ENCODE measurements around the gene TIMP1. TPM values are rescaled to one million over a fixed set of nuclear protein-coding genes. Genes with fewer than 3 reads are reported as not detected.
A peak's percentile ranks its signal among the peaks of the same experiment; 100 is the strongest.

The TIMP1 gene
- total and polyA plus RNA-seq, 10 of the 15 experiments (the other 5 are each of a cell fraction or from before 2014, with no cell fraction given): 101 to 341 (median 134) TPM

DNA sequence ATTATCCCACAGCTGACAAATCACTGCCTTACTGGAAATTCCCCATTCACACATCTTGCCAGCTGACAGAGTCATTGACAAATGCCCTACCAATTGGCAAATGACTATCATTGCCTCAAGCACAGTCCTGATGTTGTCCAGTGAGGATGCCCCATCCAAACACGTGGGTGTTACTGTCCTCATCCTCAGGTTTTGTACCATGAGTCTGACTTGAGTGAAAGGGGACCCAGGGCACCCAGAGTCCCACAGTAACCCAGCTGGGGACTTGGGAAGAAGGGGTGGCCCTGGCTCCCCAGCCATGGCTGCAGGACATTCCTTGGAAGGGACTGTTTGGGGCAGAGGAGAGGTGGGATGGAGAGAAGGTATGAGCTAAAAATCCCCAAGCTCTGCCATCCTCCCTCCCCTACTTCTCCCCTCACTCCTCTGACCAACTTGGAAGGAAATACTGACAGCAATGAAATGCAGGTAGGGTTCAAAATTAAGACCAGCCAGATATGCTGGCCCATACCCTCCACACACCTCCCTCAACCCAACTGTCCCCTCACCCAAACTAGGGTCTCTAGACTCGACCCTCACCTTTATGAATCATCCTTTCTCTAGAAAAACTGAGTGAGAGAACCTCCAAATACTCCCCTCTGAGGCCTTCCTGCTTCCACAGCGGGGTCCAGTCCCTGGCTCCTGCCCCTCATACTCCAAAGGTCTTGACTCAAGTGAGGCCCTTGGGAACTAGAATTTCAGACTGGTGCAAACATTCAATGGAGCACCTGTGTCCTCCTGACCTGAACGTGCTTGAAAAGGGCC lies 5.1 kb downstream of the TIMP1 start:
- DNase-seq (ENCODE audit: low read depth, low spot score): no peak
- WGBS (ENCODE audit: insufficient coverage, insufficient replicate concordance, low lambda C conversion rate, missing lambda C conversion rate): 17% methylated on average over 4 of the region's 4 CpGs
- BruUV-seq (replicated peaks): no TSS peak
- Histone ChIP-seq H3K4me3 (no peak overlapping the region), H3K27me3 (replicated peaks in 1 of 2; ENCODE audit: control insufficient read depth in 2 of 2, insufficient read depth in 2 of 2, low read length in 1 of 2) (no peaks in the 10 kb centered on the region), H3K9me3 (replicated peaks; ENCODE audit: control insufficient read depth, insufficient read depth, low read length) (no peaks in the 10 kb centered on the region), H3K79me2 (ENCODE audit: control insufficient read depth, insufficient read depth, low read length) (no peaks in the 10 kb centered on the region; the same call in 1 of the 2 replicates), H3K27ac (ENCODE audit: control insufficient read depth, insufficient read depth) (no peak overlapping the region), H3K36me3 (ENCODE audit: control insufficient read depth in 2 of 2, insufficient read depth in 2 of 2, low read length in 1 of 2) (no peaks in the 10 kb centered on the region), H3K4me1 (ENCODE audit: control insufficient read depth, insufficient read depth, low read length) (no peaks in the 10 kb centered on the region), H4K20me1 (ENCODE audit: control insufficient read depth, insufficient read depth) (no peaks in the 10 kb centered on the region), H3K9ac (ENCODE audit: control insufficient read depth, insufficient read depth, low read length) (no peak overlapping the region), H2AFZ (ENCODE audit: control insufficient read depth, low read depth, low read length) (no peak overlapping the region), H3K4me2 (ENCODE audit: control insufficient read depth, insufficient read depth) (no peak overlapping the region)
- intact Hi-C loops (cut with micrococcal nuclease; ENCODE audit: unreplicated experiment) (no loop called here), in situ Hi-C loops (cut with MboI) (no loop called here)
- FAIRE-seq: no peak
- ChIA-PET POLR2A (no interaction called here), RAD21 (ENCODE audit: unreplicated experiment) (no interaction called here), CTCF (no interaction called here), SMC1A (ENCODE audit: uncharacterized antibody, unreplicated experiment) (interaction anchor here (1.1 kb wide), 1 partner anchor 30 kb away, joined by 3 read pairs; no protein-coding TSS in a partner anchor)
- ATAC-seq: peak; percentile 14
- TF ChIP-seq, protein P1, sequence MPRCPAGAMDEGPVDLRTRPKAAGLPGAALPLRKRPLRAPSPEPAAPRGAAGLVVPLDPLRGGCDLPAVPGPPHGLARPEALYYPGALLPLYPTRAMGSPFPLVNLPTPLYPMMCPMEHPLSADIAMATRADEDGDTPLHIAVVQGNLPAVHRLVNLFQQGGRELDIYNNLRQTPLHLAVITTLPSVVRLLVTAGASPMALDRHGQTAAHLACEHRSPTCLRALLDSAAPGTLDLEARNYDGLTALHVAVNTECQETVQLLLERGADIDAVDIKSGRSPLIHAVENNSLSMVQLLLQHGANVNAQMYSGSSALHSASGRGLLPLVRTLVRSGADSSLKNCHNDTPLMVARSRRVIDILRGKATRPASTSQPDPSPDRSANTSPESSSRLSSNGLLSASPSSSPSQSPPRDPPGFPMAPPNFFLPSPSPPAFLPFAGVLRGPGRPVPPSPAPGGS (IDR thresholded peaks at IDR 0.05; ENCODE audit: borderline replicate concordance, insufficient read depth, low read depth, low read length, poor library complexity, severe bottlenecking): no peak
- 0 out of 2 replicates have a peak, but pooled peaks have one; percentile 27 for TF ChIP-seq SMAD5 (IDR thresholded peaks at IDR 0.05; ENCODE audit: low read depth)

DNA sequence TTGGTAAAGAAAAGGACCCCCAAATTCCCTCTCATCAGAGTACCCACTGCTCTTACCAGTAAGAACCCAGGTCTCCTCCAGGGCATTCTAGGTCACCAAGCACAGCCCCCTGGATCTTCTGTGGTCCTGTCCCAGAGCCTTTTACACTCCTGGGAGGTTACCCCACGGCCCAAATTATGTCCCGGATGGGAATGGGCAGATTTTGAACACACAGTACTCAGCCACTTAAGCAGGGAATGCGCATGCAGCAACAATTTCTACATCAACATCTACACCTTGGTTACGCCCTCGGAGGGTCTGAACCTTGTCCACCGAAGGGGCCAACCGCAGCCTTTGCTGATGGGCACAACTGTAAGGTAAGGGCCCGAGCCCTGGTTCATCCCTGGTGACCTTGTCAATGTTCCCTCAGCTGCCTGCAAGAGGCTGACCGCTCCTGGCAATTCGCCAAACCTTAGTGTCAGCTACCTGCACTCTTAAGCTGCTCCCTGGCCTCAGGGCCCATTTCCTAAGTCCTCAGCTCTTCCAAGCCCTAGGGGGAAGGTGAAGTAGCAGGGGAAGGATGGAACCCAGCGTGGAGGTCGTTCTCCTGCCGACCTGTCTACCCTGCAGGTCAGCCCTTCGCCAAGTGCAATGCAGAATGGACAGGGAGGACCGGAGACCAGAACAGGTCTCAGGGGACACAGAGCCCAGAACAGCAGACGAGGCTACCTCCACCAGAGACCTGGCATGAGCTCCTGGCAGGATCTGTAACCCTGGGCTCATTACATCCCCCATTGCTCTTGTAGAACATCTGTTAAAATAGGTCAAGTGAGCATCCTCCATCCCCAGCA lies 5.9 kb downstream of the TIMP1 start:
- ChIA-PET SMC1A (ENCODE audit: uncharacterized antibody, unreplicated experiment) (interaction anchor here (1.1 kb wide), 1 partner anchor 29 kb away, joined by 3 read pairs; no protein-coding TSS in a partner anchor), CTCF (no interaction called here), POLR2A (no interaction called here), RAD21 (ENCODE audit: unreplicated experiment) (no interaction called here)
- TF ChIP-seq SREBF2 (IDR thresholded peaks at IDR 0.05; ENCODE audit: low read length): no peak
- TF ChIP-seq, protein P2, sequence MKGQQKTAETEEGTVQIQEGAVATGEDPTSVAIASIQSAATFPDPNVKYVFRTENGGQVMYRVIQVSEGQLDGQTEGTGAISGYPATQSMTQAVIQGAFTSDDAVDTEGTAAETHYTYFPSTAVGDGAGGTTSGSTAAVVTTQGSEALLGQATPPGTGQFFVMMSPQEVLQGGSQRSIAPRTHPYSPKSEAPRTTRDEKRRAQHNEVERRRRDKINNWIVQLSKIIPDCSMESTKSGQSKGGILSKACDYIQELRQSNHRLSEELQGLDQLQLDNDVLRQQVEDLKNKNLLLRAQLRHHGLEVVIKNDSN (IDR thresholded peaks at IDR 0.05; ENCODE audit: borderline replicate concordance, extremely low read length, insufficient read depth, low read depth, low read length): no peak
- in situ Hi-C loops (cut with MboI): no loop called here
- no TSS peak for BruUV-seq (replicated peaks)
- Histone ChIP-seq H2AFZ (ENCODE audit: control insufficient read depth, low read depth, low read length) (no peak overlapping the region), H3K79me2 (ENCODE audit: control insufficient read depth, insufficient read depth, low read length) (no peaks in the 10 kb centered on the region), H3K36me3 (ENCODE audit: control insufficient read depth in 2 of 2, insufficient read depth in 2 of 2, low read length in 1 of 2) (no peaks in the 10 kb centered on the region), H3K27me3 (replicated peaks in 1 of 2; ENCODE audit: control insufficient read depth in 2 of 2, insufficient read depth in 2 of 2, low read length in 1 of 2) (no peaks in the 10 kb centered on the region), H3K4me1 (ENCODE audit: control insufficient read depth, insufficient read depth, low read length) (no peaks in the 10 kb centered on the region), H3K27ac (ENCODE audit: control insufficient read depth, insufficient read depth) (no peak overlapping the region), H3K9ac (ENCODE audit: control insufficient read depth, insufficient read depth, low read length) (no peak overlapping the region), H3K4me2 (ENCODE audit: control insufficient read depth, insufficient read depth) (no peak overlapping the region), H3K9me3 (replicated peaks; ENCODE audit: control insufficient read depth, insufficient read depth, low read length) (no peaks in the 10 kb centered on the region), H4K20me1 (ENCODE audit: control insufficient read depth, insufficient read depth) (no peaks in the 10 kb centered on the region), H3K4me3 (no peak overlapping the region)
- FAIRE-seq: no peak
- intact Hi-C loops (cut with micrococcal nuclease; ENCODE audit: unreplicated experiment): no loop called here
- DNase-seq (ENCODE audit: low read depth, low spot score): no peak
- 45% methylated on average over 16 of the region's 16 CpGs for WGBS (ENCODE audit: insufficient coverage, insufficient replicate concordance, low lambda C conversion rate, missing lambda C conversion rate)
- no peak for ATAC-seq

All from GM12878 (cell line).